ENCODE data around the gene LAIR1.

LAIR1 gene

GRCh38 chr19:54305141-54305540, 59.6 kb downstream of the LAIR1 start:
- TF ChIP-seq EZH2 (IDR thresholded peaks at IDR 0.05; ENCODE audit: borderline replicate concordance, low read length) (no peak), CTCF (IDR thresholded peaks at IDR 0.05; ENCODE audit: low read length) (no peak)
- no peaks in the 10 kb centered on the region for H3K4me1 ChIP-seq (ENCODE audit: insufficient read depth, low read length, severe bottlenecking)
- no peak overlapping the region for H3K9ac ChIP-seq (ENCODE audit: low read length)
- H4K20me1 ChIP-seq (ENCODE audit: insufficient read depth, low read length): no peaks in the 10 kb centered on the region
- H3K4me2 ChIP-seq (ENCODE audit: low read length): no peak overlapping the region
- H3F3A ChIP-seq (ENCODE audit: insufficient read depth, low read length): no peaks in the 10 kb centered on the region
- no peaks in the 10 kb centered on the region for H3K9me3 ChIP-seq (ENCODE audit: low read length)
- H3K27me3 ChIP-seq (ENCODE audit: insufficient read depth, low read length): no peaks in the 10 kb centered on the region
- no peak overlapping the region for H3K27ac ChIP-seq (ENCODE audit: low read depth, low read length, poor library complexity, severe bottlenecking)
- no peaks in the 10 kb centered on the region for H3K79me2 ChIP-seq (ENCODE audit: insufficient read depth, low read length)
- no peaks in the 10 kb centered on the region for H3K36me3 ChIP-seq (ENCODE audit: insufficient read depth, low read length)
- H3K9me2 ChIP-seq (ENCODE audit: low read depth, low read length): no peaks in the 10 kb centered on the region
- no peak overlapping the region for H2AFZ ChIP-seq (ENCODE audit: low read length)
- H3K4me3 ChIP-seq (ENCODE audit: low read depth, low read length, poor library complexity, severe bottlenecking): no peak overlapping the region

GRCh38 chr19:54302257-54302656, 62.5 kb downstream of the LAIR1 start:
- Histone ChIP-seq H3K4me3 (ENCODE audit: low read depth, low read length, poor library complexity, severe bottlenecking) (no peak overlapping the region), H3K9me3 (ENCODE audit: low read length) (no peaks in the 10 kb centered on the region), H3K9ac (ENCODE audit: low read length) (no peak overlapping the region), H3K27me3 (ENCODE audit: insufficient read depth, low read length) (no peaks in the 10 kb centered on the region), H3K4me1 (ENCODE audit: insufficient read depth, low read length, severe bottlenecking) (no peaks in the 10 kb centered on the region), H4K20me1 (ENCODE audit: insufficient read depth, low read length) (no peaks in the 10 kb centered on the region), H3F3A (ENCODE audit: insufficient read depth, low read length) (no peaks in the 10 kb centered on the region), H2AFZ (ENCODE audit: low read length) (no peak overlapping the region), H3K36me3 (ENCODE audit: insufficient read depth, low read length) (no peaks in the 10 kb centered on the region), H3K27ac (ENCODE audit: low read depth, low read length, poor library complexity, severe bottlenecking) (no peak overlapping the region), H3K9me2 (ENCODE audit: low read depth, low read length) (no peaks in the 10 kb centered on the region), H3K79me2 (ENCODE audit: insufficient read depth, low read length) (no peaks in the 10 kb centered on the region), H3K4me2 (ENCODE audit: low read length) (no peak overlapping the region)
- TF ChIP-seq CTCF (IDR thresholded peaks at IDR 0.05; ENCODE audit: low read length) (no peak), EZH2 (IDR thresholded peaks at IDR 0.05; ENCODE audit: borderline replicate concordance, low read length) (no peak)
